ENCODE data around the gene ANKRD33. TPM values are rescaled to one million over a fixed set of nuclear protein-coding genes. Genes with fewer than 3 reads are reported as not detected.

The ANKRD33 gene
- total and polyA plus RNA-seq, 2 of the 4 experiments (the other 2 are of a cell fraction) = under 0.01 to 0.03 TPM

DNA sequence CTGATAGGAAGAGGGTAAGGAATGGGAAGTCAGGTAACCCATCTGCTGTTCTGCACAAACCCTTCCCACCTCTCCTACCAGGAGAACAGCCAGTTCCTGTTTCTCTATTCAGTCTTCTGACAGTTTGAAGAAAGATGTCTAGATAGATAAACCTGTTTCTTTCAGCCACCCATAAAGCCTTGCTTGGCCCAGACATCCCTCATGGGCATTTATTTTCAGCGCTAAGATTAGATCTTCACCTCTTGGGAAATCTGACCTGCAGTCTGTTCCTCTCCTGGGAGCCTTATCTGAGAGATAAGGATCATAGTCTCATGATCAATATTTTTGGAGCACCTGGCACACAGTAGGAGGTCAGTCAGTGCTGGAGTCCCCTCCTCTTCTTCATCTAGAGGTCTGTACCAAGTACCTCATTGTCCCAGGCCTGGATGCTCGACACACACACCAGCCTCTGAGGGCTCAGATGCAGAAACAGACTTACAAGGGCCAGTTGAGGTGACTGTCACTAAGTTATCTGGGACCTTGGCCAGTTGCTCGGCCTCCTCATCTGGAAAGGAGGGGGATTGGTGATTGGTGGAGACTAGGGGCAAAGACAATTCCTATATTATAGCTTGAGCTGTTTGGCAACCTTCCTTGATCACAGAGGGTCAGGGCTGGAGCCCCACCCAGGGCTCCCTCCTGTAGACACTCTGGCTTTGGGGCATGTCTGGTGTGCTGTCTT lies 37.6 kb downstream of the ANKRD33 start:
- H2AK5ac ChIP-seq (ENCODE audit: low read depth, low read length) = no peak overlapping the region; the same call in 1 of the 2 replicates
- intact Hi-C loops (cut with micrococcal nuclease) = no loop called here
- no TSS peak for BruUV-seq (replicated peaks)
- H2BK5ac ChIP-seq (ENCODE audit: low read depth, low read length, poor library complexity, severe bottlenecking) = no peak overlapping the region
- H4K5ac ChIP-seq (ENCODE audit: low read depth, low read length) = no peak overlapping the region
- H3K27me3 ChIP-seq (ENCODE audit: control insufficient read depth, insufficient read depth, low read length) = no peaks in the 10 kb centered on the region; the same call in 1 of the 2 replicates
- no peaks in the 10 kb centered on the region for H3K36me3 ChIP-seq (ENCODE audit: control insufficient read depth, insufficient read depth, low read length)
- CTCF ChIA-PET = interaction anchor here (1.3 kb wide), 1 partner anchor 50 kb away, joined by 3 read pairs; no protein-coding TSS in a partner anchor
- H2AK9ac ChIP-seq (replicated peaks; ENCODE audit: low read depth, low read length, poor library complexity) = no peak overlapping the region
- DNase-seq (no peak), ATAC-seq (ENCODE audit: low read depth) (no peak)
- H3K4me3 ChIP-seq (ENCODE audit: insufficient read depth, low read depth, low read length) = no peak overlapping the region
- TF ChIP-seq CHD1 (IDR thresholded peaks at IDR 0.05; ENCODE audit: low read depth, low read length) (no peak), POLR2A (IDR thresholded peaks at IDR 0.05; ENCODE audit: low read depth, low read length) (no peak), CTCF (conservative IDR thresholded peaks at IDR 0.05; ENCODE audit: low read depth, low read length) (no peak), RAD21 (IDR thresholded peaks at IDR 0.05; ENCODE audit: low read length) (no peak), BHLHE40 (IDR thresholded peaks at IDR 0.05; ENCODE audit: low read depth, low read length) (no peak), MXI1 (IDR thresholded peaks at IDR 0.05; ENCODE audit: borderline replicate concordance, low read depth, low read length) (no peak), MAZ (IDR thresholded peaks at IDR 0.05; ENCODE audit: borderline replicate concordance, low read depth, low read length) (no peak)
- H3K18ac ChIP-seq (ENCODE audit: low read depth, low read length) = no peak overlapping the region
- no peaks in the 10 kb centered on the region for H4K20me1 ChIP-seq (ENCODE audit: insufficient read depth, low read length)
- POLR2A ChIA-PET (ENCODE audit: unreplicated experiment) = no interaction called here
- no peak overlapping the region for H3K4me2 ChIP-seq (ENCODE audit: low read depth, low read length)
- H3K79me1 ChIP-seq (ENCODE audit: low read depth in 1 of 2, low read length in 2 of 2) = no peaks in the 10 kb centered on the region; a peak in 1 of 4 replicates
- no peaks in the 10 kb centered on the region for H3K9me3 ChIP-seq (ENCODE audit: control insufficient read depth, insufficient read depth, low read length)
- no peak overlapping the region for H2AFZ ChIP-seq (replicated peaks; ENCODE audit: low read length, poor library complexity)
- H2BK20ac ChIP-seq (ENCODE audit: low read depth, low read length) = no peak overlapping the region
- no CpG with 5 or more reads among the region's 3 CpGs for WGBS, 2 experiments (ENCODE audit: extremely low coverage in 2 of 2, insufficient read length in 1 of 2)
- no peak overlapping the region for H3K9ac ChIP-seq (ENCODE audit: low read depth, low read length)
- peaks cover 10% of the 10 kb centered on the region for H3K4me1 ChIP-seq (ENCODE audit: control insufficient read depth, insufficient read depth, low read length)
- no peak overlapping the region for H3K4ac ChIP-seq (ENCODE audit: low read depth, low read length)
- no peak overlapping the region for H3K56ac ChIP-seq (ENCODE audit: extremely low read depth, insufficient read depth, low read length)
- H2BK15ac ChIP-seq (ENCODE audit: low read depth, low read length) = no peak overlapping the region
- H4K8ac ChIP-seq (ENCODE audit: low read depth in 2 of 2, low read length in 2 of 2) = no peak overlapping the region
- H3K14ac ChIP-seq (replicated peaks; ENCODE audit: low read depth, low read length) = no peak overlapping the region
- dilution Hi-C loops (cut with HindIII; ENCODE audit: low sequenced_read_pairs, unreplicated experiment) = no loop called here
- H3K9me1 ChIP-seq (ENCODE audit: insufficient read depth, low read length) = peaks cover 14% of the 10 kb centered on the region; the same call in 1 of the 2 replicates
- H3K23ac ChIP-seq (ENCODE audit: low read depth, low read length) = no peak overlapping the region
- in situ Hi-C loops (cut with MboI; ENCODE audit: low sequenced_read_pairs) = no loop called here
- H3K27ac ChIP-seq (ENCODE audit: insufficient read depth, low read length) = no peak overlapping the region
- no peak overlapping the region for H2BK120ac ChIP-seq (ENCODE audit: low read depth, low read length)
- H4K91ac ChIP-seq (ENCODE audit: insufficient read depth, low read depth, low read length) = no peak overlapping the region

All from IMR-90 (cell line).